Brain pericyte (primary cell): Measurements from ENCODE around the gene APCDD1L.
"Not testable (repeated sequence)": the region's sequence is repeated elsewhere in the genome, so short reads cannot be mapped to it uniquely, and the experiment has no call there.

Experiments
- DNase-seq: peaks from one replicate; pipeline ENCODE4 v3.0.0-alpha.2; 2012; ENCODE audit warnings: low read depth, low spot score

Gene APCDD1L

DNA sequence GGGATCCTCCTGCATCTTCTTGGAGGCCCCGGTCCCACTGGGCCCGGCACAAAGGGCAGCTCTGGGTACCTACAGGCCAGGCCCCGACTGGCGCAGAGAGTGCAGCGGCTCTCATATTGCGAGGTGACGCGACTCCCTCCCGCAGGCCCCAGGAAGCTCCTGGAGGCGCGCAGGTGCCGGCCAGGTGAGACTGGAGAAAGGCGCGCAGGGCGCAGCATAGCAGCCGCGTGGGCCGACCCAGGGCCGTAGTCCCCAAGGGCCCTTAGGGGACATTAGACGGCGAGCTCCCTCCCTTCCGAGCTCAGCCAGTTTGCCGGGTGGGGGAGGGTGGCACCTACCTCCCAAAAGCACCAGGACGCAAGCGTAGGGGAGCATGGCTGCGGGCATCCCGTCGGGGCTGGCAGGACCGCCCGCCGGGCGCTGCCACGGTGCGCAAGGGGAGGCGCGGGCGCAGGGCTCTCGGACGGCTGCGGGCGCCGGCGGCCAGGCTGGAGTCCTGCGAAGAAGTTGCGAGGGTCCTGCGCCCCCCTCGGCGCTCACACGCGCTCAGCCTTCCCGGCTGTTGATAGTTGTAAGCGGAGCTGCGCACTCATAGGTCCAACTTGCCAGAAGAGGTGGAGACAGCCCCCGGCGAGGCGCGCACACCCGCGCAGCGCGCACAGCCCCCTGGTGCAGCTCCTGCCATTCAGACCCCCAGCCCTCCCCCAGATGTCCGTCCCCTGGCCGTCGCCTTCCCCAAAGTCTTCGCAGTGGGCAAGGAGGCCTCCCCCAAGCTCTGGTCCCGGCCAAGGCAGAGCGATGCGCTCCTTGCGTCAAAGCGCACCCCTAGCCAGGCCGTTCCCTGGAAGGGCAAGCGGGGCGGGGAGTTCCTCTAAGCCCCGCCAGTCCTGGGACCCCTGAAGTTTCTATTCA, 622 bp downstream of the APCDD1L start:
- no peak for DNase-seq

- DNase-seq, result no peak
These were observed 1.5 kb downstream of the APCDD1L start for GRCh38 chr20:58513580-58514285.

DNA sequence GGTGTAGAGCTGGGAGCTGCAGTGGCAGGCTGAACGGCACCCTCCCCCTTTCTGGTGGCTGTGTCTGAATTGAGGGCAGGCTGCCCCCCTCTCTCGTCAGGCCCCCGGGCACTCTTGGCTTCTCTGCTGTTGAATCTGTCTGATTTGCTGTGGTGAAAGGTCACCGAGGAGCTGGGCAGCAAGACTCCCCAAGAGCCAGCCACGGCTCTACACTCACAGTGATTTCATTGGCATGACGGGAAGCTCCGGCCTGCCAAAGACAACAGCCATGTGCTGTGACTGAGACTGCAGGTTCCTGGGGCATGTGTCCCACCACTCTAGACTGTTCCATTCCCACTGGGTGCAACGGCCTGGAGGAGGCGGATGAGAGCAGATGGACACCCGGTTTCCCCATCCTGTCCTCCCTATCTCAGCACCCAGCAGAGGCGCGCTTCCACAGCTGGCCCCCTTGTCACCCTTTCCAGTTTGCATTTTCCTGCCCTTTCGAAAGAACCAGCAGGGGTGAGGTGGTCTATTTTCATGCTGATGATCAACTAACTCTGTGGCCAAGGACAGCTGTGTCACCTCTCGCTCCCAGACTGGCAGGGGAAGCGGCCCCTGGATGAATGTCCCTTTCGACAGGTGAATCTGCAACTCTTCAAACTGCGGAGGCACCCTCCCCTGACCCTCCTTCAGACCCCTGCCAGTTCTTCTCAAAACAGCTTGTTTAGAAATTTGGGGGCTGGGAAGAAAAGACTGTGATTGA, 2.2 kb downstream of the APCDD1L start:
- DNase-seq, result no peak

DNA sequence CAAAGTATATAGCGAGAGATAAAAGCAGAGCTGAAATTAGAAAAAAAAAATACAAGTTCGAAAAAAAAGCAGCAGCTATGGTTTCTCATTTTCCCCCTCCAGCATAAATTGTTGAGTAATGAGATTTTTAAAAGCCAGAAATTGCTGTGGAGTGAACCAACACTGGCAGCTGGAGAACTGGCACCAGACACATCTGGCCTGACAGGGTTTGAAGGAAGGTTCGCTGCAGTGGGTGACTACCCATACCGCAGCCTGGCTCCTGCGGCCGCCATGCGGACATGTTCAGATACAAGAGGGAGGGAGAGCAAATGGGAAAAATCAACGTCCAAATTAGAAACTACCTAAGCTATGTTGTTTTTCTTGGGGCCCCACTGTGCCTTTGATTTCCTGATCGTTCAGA, 3.3 kb downstream of the APCDD1L start:
- no peak for DNase-seq

DNA sequence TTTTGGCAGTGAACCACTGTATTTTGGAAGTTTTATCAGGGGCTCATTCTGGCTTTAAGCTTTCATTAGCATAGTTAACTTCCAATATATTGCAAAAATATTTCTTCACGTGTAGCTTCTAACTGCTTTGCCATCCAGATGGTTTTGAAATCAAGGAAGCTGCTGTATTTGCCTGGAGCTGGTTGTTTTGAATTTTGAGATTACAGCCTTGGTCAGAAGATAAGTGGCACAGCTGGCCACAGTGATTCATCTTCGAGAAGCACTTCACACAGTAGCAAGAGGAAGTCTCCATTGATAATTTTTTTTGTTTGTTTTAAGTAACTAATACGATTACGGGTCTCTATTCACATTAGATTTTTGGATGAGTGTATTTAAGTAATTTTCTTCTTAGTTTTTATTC, 3.8 kb downstream of the APCDD1L start:
- no peak for DNase-seq

- no peak for DNase-seq
These were observed 4.3 kb downstream of the APCDD1L start for GRCh38 chr20:58510921-58511320.

GRCh38 chr20:58508762-58509395, 6.3 kb downstream of the APCDD1L start:
- no peak for DNase-seq

GRCh38 chr20:58506999-58507398, 8.2 kb downstream of the APCDD1L start:
- DNase-seq, result not testable (repeated sequence)

DNA sequence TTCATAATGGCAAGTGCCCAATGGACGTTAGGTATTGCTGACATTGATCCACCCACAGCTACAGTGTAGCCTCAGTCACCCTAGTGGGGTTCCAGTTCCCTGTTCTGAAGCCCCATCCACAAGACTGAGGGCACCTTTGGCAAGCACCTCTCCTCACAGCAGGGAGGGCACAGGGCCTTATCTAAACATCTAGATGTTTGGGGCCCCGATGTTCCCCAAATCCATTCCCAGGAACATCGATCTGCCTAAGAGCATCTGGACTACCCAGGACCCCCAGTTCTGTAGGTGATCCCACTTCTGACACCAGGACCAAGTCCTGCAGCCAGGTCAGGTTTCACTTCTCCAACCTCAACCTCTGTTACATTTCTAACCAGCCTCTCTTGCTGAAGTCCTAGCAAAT, 10.6 kb downstream of the APCDD1L start:
- no peak for DNase-seq

DNA sequence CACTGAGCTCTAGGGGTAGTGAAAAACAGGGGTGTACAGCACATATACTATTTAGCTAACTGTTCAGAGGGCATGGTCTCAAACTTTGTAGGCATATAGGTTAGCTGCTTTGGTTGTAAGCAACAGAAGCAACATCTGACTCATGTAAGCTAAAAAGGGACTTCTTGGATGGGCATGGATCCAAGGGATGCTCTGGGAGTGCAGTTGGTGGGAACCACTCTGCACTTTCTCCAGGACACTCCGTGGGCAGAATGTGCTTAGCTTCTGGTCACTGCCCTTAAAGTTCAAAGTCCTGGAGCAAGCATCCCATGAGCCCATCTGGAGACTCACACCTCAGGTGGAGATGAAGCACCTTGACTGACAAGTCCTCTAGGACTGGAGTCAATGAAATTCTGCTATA, 11.5 kb downstream of the APCDD1L start:
- no peak for DNase-seq

DNA sequence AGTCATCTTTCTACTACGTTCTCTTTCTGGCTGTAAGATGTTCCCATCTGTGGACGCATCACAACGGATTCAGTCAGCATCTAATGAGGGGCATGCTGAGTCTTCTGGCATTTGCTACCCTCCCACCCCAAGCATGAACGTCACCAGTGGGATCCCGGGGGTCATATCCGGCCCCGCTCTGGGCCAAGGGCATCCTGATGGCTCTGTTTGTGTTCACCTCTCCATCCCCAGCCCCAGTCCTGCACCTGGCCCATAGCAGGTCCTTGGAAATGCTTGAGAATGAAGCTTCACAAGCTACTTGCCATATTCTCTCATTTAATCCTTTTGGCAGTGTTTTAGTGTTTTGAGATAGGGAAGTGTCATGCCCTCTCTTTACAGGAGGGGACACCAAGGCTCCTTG, 14.9 kb downstream of the APCDD1L start:
- DNase-seq, result no peak

GRCh38 chr20:58498470-58499068, 16.6 kb downstream of the APCDD1L start:
- no peak for DNase-seq

GRCh38 chr20:58497724-58498469, 17.3 kb downstream of the APCDD1L start:
- no peak for DNase-seq

DNA sequence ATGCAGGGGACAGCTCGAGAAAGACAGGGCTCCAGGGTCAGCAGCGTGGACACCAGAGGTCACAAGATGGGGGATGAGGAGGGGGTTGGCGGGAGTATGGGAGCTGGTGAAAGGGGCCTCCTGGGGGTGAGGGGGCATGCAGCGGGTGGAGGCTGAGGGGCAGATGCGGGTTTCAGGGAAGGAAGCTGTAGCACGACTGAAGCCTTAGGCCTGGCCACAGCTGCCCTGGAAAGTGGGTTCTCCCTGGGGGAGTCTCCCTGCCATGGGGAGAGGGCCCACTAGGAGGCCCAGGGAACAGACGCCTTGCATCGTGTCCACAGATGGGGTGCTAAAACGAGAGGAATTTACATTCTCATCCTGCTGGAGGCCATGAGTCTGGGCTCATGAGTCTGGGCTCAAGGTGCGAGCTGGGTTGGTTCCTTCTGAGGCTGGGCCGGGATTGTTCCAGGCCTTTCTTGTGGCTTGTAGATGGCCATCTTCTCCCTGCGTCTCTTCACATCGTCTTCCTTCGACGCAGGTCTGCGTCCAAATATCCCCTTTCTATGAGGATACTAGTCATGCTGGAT, 18.0 kb downstream of the APCDD1L start:
- DNase-seq, result no peak

DNA sequence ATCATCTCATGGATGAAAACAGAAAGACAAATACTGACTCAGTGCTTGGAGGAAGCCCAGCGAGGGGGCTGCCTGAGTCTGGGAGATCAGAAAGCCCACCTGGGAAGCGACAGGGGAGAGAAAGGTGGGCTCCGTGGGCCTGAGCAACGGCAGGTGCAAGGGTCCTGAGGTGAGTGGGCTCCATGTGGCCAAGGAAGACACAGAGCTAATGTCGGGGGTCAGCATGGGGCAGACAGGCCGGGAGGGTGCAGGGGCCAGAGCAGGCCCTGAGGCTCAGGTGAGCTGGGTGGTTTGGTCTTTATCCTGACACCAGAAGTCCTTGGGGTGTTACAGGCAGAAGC, 18.8 kb downstream of the APCDD1L start:
- no peak for DNase-seq

DNA sequence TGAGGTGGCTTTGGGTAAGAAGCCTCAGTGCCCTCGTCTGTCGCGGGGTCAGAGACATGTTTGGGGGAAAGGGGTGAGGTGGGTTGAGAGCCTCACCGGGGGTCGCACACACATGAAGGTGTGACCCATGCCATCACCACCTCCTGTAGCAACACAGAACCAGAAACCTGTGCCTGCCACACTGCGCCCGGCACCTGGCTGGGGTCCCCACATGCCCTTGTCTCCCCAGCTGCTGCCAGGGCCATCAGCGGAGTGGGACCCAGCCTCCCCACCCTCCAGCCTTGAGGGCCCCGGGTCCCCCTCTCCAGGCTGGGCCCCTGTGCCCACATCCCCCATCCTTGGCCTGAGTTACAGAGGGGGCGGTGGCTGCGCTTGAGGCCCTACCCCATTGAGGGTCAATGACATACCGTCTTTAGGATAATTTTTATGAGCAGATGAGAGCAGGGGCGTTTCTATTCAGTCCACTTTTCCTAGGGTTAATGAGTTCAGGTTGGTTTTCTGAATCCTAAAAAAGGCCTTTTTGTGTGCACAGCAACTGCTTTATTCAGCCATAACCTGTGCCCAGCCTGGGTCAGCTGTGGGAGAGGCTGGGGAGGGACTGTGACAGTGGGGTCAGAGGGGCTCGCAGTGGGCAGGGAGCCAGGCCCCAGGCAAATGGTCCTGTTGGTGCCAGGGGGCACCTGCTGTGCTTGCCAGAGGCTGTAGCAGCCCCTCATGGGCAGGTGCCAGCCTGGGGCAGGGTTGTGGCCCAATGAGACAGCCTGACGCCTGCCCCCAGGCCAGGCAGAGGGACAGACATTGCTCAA, 19.4 kb downstream of the APCDD1L start:
- no peak for DNase-seq

DNA sequence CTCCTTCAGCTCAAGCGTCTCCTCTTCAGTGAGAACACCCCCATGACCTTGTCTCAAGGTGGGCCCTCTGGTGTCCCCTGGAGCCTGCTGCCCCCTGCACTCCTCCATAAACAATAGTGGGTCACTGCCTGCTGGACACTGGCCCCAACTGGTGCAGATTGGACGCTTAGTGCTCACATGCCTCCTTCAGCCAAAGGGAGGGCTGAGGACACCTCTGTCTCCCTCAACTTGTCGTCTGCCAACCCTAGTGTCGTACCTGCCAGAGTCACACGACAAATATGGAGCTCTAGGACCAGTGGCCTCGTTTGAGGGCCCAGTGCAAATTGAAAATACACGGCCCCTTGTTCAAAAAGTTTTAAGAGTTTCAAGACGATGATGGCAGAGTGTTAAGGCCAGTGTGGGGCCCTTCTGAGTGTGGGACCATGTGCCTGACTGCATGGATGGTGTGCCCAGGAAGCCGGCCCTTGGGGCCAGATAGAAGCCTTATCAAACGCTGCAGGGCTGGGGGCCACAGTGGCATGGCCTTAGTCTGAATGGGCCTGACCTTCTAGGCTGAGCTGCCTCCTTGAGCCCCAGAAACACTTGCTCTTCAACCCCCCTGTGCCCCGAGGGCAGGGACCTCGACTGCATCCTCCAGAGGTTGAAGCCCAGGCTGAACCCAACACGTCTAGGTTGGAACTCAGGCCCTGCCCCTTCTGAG, 20.1 kb downstream of the APCDD1L start:
- DNase-seq, result no peak

GRCh38 chr20:58492795-58493524, 22.2 kb downstream of the APCDD1L start:
- no peak for DNase-seq
